Measurements from ENCODE around the gene COP1.

DNA sequence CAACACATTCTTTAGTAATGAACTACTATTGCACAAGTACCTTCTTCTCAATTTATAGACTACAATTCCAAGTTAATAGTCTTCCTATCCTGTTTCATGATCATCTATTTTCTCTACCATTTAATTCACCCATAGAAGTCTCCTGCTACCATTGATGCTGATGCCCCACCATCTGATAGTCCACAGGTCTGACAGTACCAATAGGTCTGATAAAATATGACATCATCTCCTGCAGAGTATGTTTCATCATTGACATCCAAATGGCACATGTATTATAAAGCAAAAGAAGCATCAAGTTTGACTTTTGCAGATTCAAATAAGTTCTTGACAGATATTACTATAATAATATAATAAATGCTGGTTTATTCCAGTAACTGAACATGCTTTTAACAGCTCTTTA is 5.5 kb downstream of the COP1 start:
- TF ChIP-seq, protein P1, sequence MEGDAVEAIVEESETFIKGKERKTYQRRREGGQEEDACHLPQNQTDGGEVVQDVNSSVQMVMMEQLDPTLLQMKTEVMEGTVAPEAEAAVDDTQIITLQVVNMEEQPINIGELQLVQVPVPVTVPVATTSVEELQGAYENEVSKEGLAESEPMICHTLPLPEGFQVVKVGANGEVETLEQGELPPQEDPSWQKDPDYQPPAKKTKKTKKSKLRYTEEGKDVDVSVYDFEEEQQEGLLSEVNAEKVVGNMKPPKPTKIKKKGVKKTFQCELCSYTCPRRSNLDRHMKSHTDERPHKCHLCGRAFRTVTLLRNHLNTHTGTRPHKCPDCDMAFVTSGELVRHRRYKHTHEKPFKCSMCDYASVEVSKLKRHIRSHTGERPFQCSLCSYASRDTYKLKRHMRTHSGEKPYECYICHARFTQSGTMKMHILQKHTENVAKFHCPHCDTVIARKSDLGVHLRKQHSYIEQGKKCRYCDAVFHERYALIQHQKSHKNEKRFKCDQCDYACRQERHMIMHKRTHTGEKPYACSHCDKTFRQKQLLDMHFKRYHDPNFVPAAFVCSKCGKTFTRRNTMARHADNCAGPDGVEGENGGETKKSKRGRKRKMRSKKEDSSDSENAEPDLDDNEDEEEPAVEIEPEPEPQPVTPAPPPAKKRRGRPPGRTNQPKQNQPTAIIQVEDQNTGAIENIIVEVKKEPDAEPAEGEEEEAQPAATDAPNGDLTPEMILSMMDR (IDR thresholded peaks at IDR 0.05), result no peak
- TF ChIP-seq POLR2A (IDR thresholded peaks at IDR 0.05) (no peak), POLR2AphosphoS5 (IDR thresholded peaks at IDR 0.05; ENCODE audit: insufficient read depth in 1 of 2, low read depth in 1 of 2) (no peak)

All from vagina (tissue), 2 donors.